ENCODE data around the gene ZNF367.
"Not testable (repeated sequence)": the region's sequence is repeated elsewhere in the genome, so short reads cannot be mapped to it uniquely, and the experiment has no call there.

The ZNF367 gene

GRCh38 chr9:96360523-96360922 is 57.6 kb downstream of the ZNF367 start:
- H3K9me3 ChIP-seq (ENCODE audit: insufficient read depth, low read depth, low read length); H2BK12ac ChIP-seq (ENCODE audit: low read length); H3K4ac ChIP-seq (ENCODE audit: low read depth, low read length); H3K79me1 ChIP-seq (ENCODE audit: low read length); H2AFZ ChIP-seq (ENCODE audit: insufficient read depth, low read length, poor library complexity); H2BK5ac ChIP-seq (ENCODE audit: low read depth, low read length, poor library complexity); H4K12ac ChIP-seq (ENCODE audit: low read depth, low read length); H3K18ac ChIP-seq (ENCODE audit: low read length); H4K8ac ChIP-seq (ENCODE audit: low read depth, low read length); H3K79me2 ChIP-seq (ENCODE audit: control insufficient read depth, insufficient read depth, low read length, poor library complexity); H3K4me2 ChIP-seq (ENCODE audit: low read length); H4K91ac ChIP-seq (ENCODE audit: low read depth, low read length); H3K4me3 ChIP-seq (ENCODE audit: low read depth, low read length); H3K23ac ChIP-seq (ENCODE audit: low read length); H3K14ac ChIP-seq (ENCODE audit: low read length); H2AK5ac ChIP-seq (ENCODE audit: low read length); H3K9ac ChIP-seq (ENCODE audit: low read length); DNase-seq; H2BK120ac ChIP-seq (ENCODE audit: insufficient read depth, low read length, poor library complexity); H3K27ac ChIP-seq (ENCODE audit: low read depth, low read length); H3K27me3 ChIP-seq (ENCODE audit: insufficient read depth, low read length); H3K4me1 ChIP-seq (ENCODE audit: control insufficient read depth in 1 of 2, insufficient read depth in 2 of 2, low read length in 2 of 2): not testable (repeated sequence)
- H3K36me3 ChIP-seq (ENCODE audit: control insufficient read depth in 1 of 2, insufficient read depth in 2 of 2, low read length in 2 of 2): peaks cover 16 to 20% of the 10 kb centered on the region in 2 experiments
- WGBS (ENCODE audit: extremely low coverage, insufficient coverage, insufficient read length): no CpG with 5 or more reads among the region's 6 CpGs

GRCh38 chr9:96350866-96351265 is 67.3 kb downstream of the ZNF367 start:
- no peak overlapping the region for H4K12ac ChIP-seq (ENCODE audit: low read depth, low read length)
- no peak overlapping the region for H2AK5ac ChIP-seq (ENCODE audit: low read length)
- peaks cover 3 to 9% of the 10 kb centered on the region in 2 experiments for H3K36me3 ChIP-seq (ENCODE audit: control insufficient read depth in 1 of 2, insufficient read depth in 2 of 2, low read length in 2 of 2)
- H2AFZ ChIP-seq (ENCODE audit: insufficient read depth, low read length, poor library complexity): no peak overlapping the region
- H3K4me1 ChIP-seq (ENCODE audit: control insufficient read depth in 1 of 2, insufficient read depth in 2 of 2, low read length in 2 of 2): no peaks in the 10 kb centered on the region
- H3K18ac ChIP-seq (ENCODE audit: low read length): no peak overlapping the region
- H3K9ac ChIP-seq (ENCODE audit: low read length): no peak overlapping the region
- H3K14ac ChIP-seq (ENCODE audit: low read length): no peak overlapping the region
- H4K8ac ChIP-seq (ENCODE audit: low read depth, low read length): no peak overlapping the region
- peaks cover 5% of the 10 kb centered on the region for H3K9me3 ChIP-seq (ENCODE audit: insufficient read depth, low read depth, low read length)
- no peak overlapping the region for H3K4me2 ChIP-seq (ENCODE audit: low read length)
- no peak overlapping the region for H3K4me3 ChIP-seq (ENCODE audit: low read depth, low read length)
- H3K27me3 ChIP-seq (ENCODE audit: insufficient read depth, low read length): no peaks in the 10 kb centered on the region
- DNase-seq: no peak
- H2BK120ac ChIP-seq (ENCODE audit: insufficient read depth, low read length, poor library complexity): no peak overlapping the region
- no peak overlapping the region for H3K27ac ChIP-seq (ENCODE audit: low read depth, low read length)
- no peak overlapping the region for H2BK5ac ChIP-seq (ENCODE audit: low read depth, low read length, poor library complexity)
- WGBS (ENCODE audit: extremely low coverage, insufficient coverage, insufficient read length): no CpG with 5 or more reads among the region's 1 CpG
- H3K23ac ChIP-seq (ENCODE audit: low read length): no peak overlapping the region
- H2BK12ac ChIP-seq (ENCODE audit: low read length): no peak overlapping the region
- H3K79me2 ChIP-seq (ENCODE audit: control insufficient read depth, insufficient read depth, low read length, poor library complexity): no peaks in the 10 kb centered on the region
- H4K91ac ChIP-seq (ENCODE audit: low read depth, low read length): no peak overlapping the region
- peaks cover 1% of the 10 kb centered on the region for H3K79me1 ChIP-seq (ENCODE audit: low read length)
- no peak overlapping the region for H3K4ac ChIP-seq (ENCODE audit: low read depth, low read length)

GRCh38 chr9:96348261-96348660 is 69.9 kb downstream of the ZNF367 start:
- H3K4me3 ChIP-seq (ENCODE audit: low read depth, low read length): no peak overlapping the region
- H2AFZ ChIP-seq (ENCODE audit: insufficient read depth, low read length, poor library complexity): no peak overlapping the region
- peaks cover 0 to 8% of the 10 kb centered on the region in 2 experiments for H3K36me3 ChIP-seq (ENCODE audit: control insufficient read depth in 1 of 2, insufficient read depth in 2 of 2, low read length in 2 of 2)
- H2BK12ac ChIP-seq (ENCODE audit: low read length): no peak overlapping the region
- H3K9me3 ChIP-seq (ENCODE audit: insufficient read depth, low read depth, low read length): peaks cover 5% of the 10 kb centered on the region
- H2BK5ac ChIP-seq (ENCODE audit: low read depth, low read length, poor library complexity): no peak overlapping the region
- no peak overlapping the region for H3K9ac ChIP-seq (ENCODE audit: low read length)
- H3K27ac ChIP-seq (ENCODE audit: low read depth, low read length): no peak overlapping the region
- no peak overlapping the region for H4K8ac ChIP-seq (ENCODE audit: low read depth, low read length)
- H3K4ac ChIP-seq (ENCODE audit: low read depth, low read length): no peak overlapping the region
- H3K18ac ChIP-seq (ENCODE audit: low read length): no peak overlapping the region
- H4K12ac ChIP-seq (ENCODE audit: low read depth, low read length): no peak overlapping the region
- WGBS (ENCODE audit: extremely low coverage, insufficient coverage, insufficient read length): no CpG with 5 or more reads among the region's 5 CpGs
- peaks cover 1% of the 10 kb centered on the region for H3K79me1 ChIP-seq (ENCODE audit: low read length)
- H3K23ac ChIP-seq (ENCODE audit: low read length): no peak overlapping the region
- H4K91ac ChIP-seq (ENCODE audit: low read depth, low read length): no peak overlapping the region
- DNase-seq: no peak
- H3K4me1 ChIP-seq (ENCODE audit: control insufficient read depth in 1 of 2, insufficient read depth in 2 of 2, low read length in 2 of 2): no peaks in the 10 kb centered on the region
- H3K4me2 ChIP-seq (ENCODE audit: low read length): no peak overlapping the region
- H3K27me3 ChIP-seq (ENCODE audit: insufficient read depth, low read length): no peaks in the 10 kb centered on the region
- no peak overlapping the region for H2BK120ac ChIP-seq (ENCODE audit: insufficient read depth, low read length, poor library complexity)
- H3K14ac ChIP-seq (ENCODE audit: low read length): no peak overlapping the region
- no peak overlapping the region for H2AK5ac ChIP-seq (ENCODE audit: low read length)
- no peaks in the 10 kb centered on the region for H3K79me2 ChIP-seq (ENCODE audit: control insufficient read depth, insufficient read depth, low read length, poor library complexity)

- Histone ChIP-seq H4K91ac (ENCODE audit: low read depth, low read length) (no peak overlapping the region), H3K79me1 (ENCODE audit: low read length) (peaks cover 4% of the 10 kb centered on the region), H4K12ac (ENCODE audit: low read depth, low read length) (no peak overlapping the region), H2AK5ac (ENCODE audit: low read length) (no peak overlapping the region), H3K4me1 (ENCODE audit: control insufficient read depth in 1 of 2, insufficient read depth in 2 of 2, low read length in 2 of 2) (peaks cover 0 to 4% of the 10 kb centered on the region in 2 experiments), H3K9me3 (ENCODE audit: insufficient read depth, low read depth, low read length) (peaks cover 7% of the 10 kb centered on the region), H3K9ac (ENCODE audit: low read length) (no peak overlapping the region), H3K18ac (ENCODE audit: low read length) (no peak overlapping the region), H3K27ac (ENCODE audit: low read depth, low read length) (no peak overlapping the region), H3K4me3 (ENCODE audit: low read depth, low read length) (no peak overlapping the region), H4K8ac (ENCODE audit: low read depth, low read length) (no peak overlapping the region), H3K14ac (ENCODE audit: low read length) (no peak overlapping the region), H3K23ac (ENCODE audit: low read length) (no peak overlapping the region), H3K4me2 (ENCODE audit: low read length) (no peak overlapping the region), H2BK12ac (ENCODE audit: low read length) (peak overlapping the region; percentile 1), H2BK120ac (ENCODE audit: insufficient read depth, low read length, poor library complexity) (no peak overlapping the region), H3K4ac (ENCODE audit: low read depth, low read length) (no peak overlapping the region), H2AFZ (ENCODE audit: insufficient read depth, low read length, poor library complexity) (no peak overlapping the region), H2BK5ac (ENCODE audit: low read depth, low read length, poor library complexity) (no peak overlapping the region), H3K27me3 (ENCODE audit: insufficient read depth, low read length) (no peaks in the 10 kb centered on the region), H3K36me3 (ENCODE audit: control insufficient read depth in 1 of 2, insufficient read depth in 2 of 2, low read length in 2 of 2) (peaks cover 5 to 14% of the 10 kb centered on the region in 2 experiments), H3K79me2 (ENCODE audit: control insufficient read depth, insufficient read depth, low read length, poor library complexity) (no peaks in the 10 kb centered on the region)
- WGBS (ENCODE audit: extremely low coverage, insufficient coverage, insufficient read length): no CpG with 5 or more reads among the region's 9 CpGs
- DNase-seq: no peak
Measured at GRCh38 chr9:96345551-96345950, 72.6 kb downstream of the ZNF367 start.
